H1 (cell line): ENCODE measurements around the gene ATXN7L3B. TPM values are rescaled to one million over a fixed set of nuclear protein-coding genes. Genes with fewer than 3 reads are reported as not detected.

Source experiments
- ATF2 ChIP-seq: IDR thresholded peaks from 2 replicates; pipeline ENCODE4 v1.6.1; 2012; ENCODE audit warnings: low read length, inconsistent platforms
- ATF3 ChIP-seq: IDR thresholded peaks from 2 replicates; pipeline ENCODE4 v1.6.1; 2011; ENCODE audit warnings: low read depth, mild to moderate bottlenecking, low read length; ENCODE audit not compliant: insufficient read depth
- BRCA1 ChIP-seq: IDR thresholded peaks from 2 replicates; pipeline ENCODE4 v1.6.1; 2012; ENCODE audit warnings: low read depth, low read length, improper control_type of control experiment
- CHD1 ChIP-seq: IDR thresholded peaks from 2 replicates; pipeline ENCODE4 v1.6.1; 2012; ENCODE audit warnings: low read depth, low read length, improper control_type of control experiment
- EZH2 ChIP-seq: fragments of 200-600 bp; sonication (generic); IDR thresholded peaks from 2 replicates; pipeline ENCODE4 v1.7.1; 2012; ENCODE audit warnings: low read depth, mild to moderate bottlenecking, moderate library complexity, low read length, inconsistent platforms; ENCODE audit not compliant: severe bottlenecking
- GABPA ChIP-seq: IDR thresholded peaks from 2 replicates; pipeline ENCODE4 v1.6.1; 2011; ENCODE audit warnings: mild to moderate bottlenecking, low read length, moderate library complexity, borderline replicate concordance; ENCODE audit not compliant: insufficient read depth
- HDAC6 ChIP-seq: IDR thresholded peaks from one replicate; pipeline ENCODE4 v1.7.1; 2012; ENCODE audit warnings: low read depth, mild to moderate bottlenecking, inconsistent platforms, low read length, moderate library complexity
- JUN ChIP-seq: IDR thresholded peaks from 2 replicates; pipeline ENCODE4 v1.6.1; 2011; ENCODE audit warnings: low read depth, mild to moderate bottlenecking, improper control_type of control experiment, low read length
- KDM1A ChIP-seq: fragments of 200-600, 300-600 bp; sonication (generic); IDR thresholded peaks from 2 replicates; pipeline ENCODE4 v1.7.1; 2016; ENCODE audit warnings: mild to moderate bottlenecking, low read length, borderline replicate concordance
- KDM4A ChIP-seq: IDR thresholded peaks from one replicate; pipeline ENCODE4 v1.7.1; 2012; ENCODE audit warnings: low read depth, mild to moderate bottlenecking, moderate library complexity, low read length, inconsistent platforms; ENCODE audit not compliant: severe bottlenecking
- MAFK ChIP-seq: IDR thresholded peaks from 2 replicates; pipeline ENCODE4 v1.6.1; 2012; ENCODE audit warnings: low read depth, mild to moderate bottlenecking, improper control_type of control experiment, low read length
- NANOG ChIP-seq: IDR thresholded peaks from 2 replicates; pipeline ENCODE4 v1.6.1; 2011; ENCODE audit warnings: low read length, low read depth, mild to moderate bottlenecking, inconsistent platforms; ENCODE audit not compliant: insufficient read depth, poor library complexity, severe bottlenecking
- POLR2A ChIP-seq, 2 experiments: IDR thresholded peaks; 1 replicate in 1 of 2; 2 replicates in 1 of 2; pipeline ENCODE4 v1.6.1; 2011; ENCODE audit warnings: low read depth in 2 of 2, low read length in 2 of 2, mild to moderate bottlenecking in 2 of 2; ENCODE audit errors: control extremely low read depth in 1 of 2
- POU5F1 ChIP-seq: IDR thresholded peaks from 2 replicates; pipeline ENCODE4 v1.6.1; 2011; ENCODE audit warnings: low read depth, mild to moderate bottlenecking, low read length, moderate library complexity
- RAD21 ChIP-seq, 2 experiments: IDR thresholded peaks in 1 of 2; conservative IDR thresholded peaks in 1 of 2; 2 replicates each; pipeline ENCODE4 v1.6.1; 2011; ENCODE audit warnings: low read depth in 2 of 2, low read length in 2 of 2, improper control_type of control experiment in 1 of 2, inconsistent platforms in 1 of 2, mild to moderate bottlenecking in 1 of 2, moderate library complexity in 1 of 2
- RFX5 ChIP-seq: IDR thresholded peaks from 2 replicates; pipeline ENCODE4 v1.6.1; 2011; ENCODE audit warnings: low read depth, low read length, improper control_type of control experiment, borderline replicate concordance
- SP1 ChIP-seq: IDR thresholded peaks from 2 replicates; pipeline ENCODE4 v1.6.1; 2011; ENCODE audit warnings: low read depth, low read length
- SP4 ChIP-seq: IDR thresholded peaks from 2 replicates; pipeline ENCODE4 v1.6.1; 2012; ENCODE audit warnings: low read length, inconsistent platforms
- TAF7 ChIP-seq: optimal IDR thresholded peaks from 2 replicates; pipeline ENCODE3; 2011; ENCODE audit warnings: low read depth, mild to moderate bottlenecking, inconsistent platforms, low read length, moderate library complexity, borderline replicate concordance
- TCF12 ChIP-seq: IDR thresholded peaks from 2 replicates; pipeline ENCODE4 v1.6.1; 2011; ENCODE audit warnings: low read depth, mild to moderate bottlenecking, low read length
- USF2 ChIP-seq: IDR thresholded peaks from 2 replicates; pipeline ENCODE4 v1.6.1; 2011; ENCODE audit warnings: low read length, improper control_type of control experiment
- YY1 ChIP-seq: IDR thresholded peaks from 2 replicates; pipeline ENCODE4 v1.6.1; 2011; ENCODE audit warnings: low read depth, mild to moderate bottlenecking, low read length
- polyA plus RNA-seq, 7 experiments: library from polyadenylated mRNA; depleted of rRNA in 3 of 7; stranded (reverse) in 5 of 7; unstranded in 2 of 7; fragments of >200 nt in 5 of 7; fragments of 200-250 nt in 2 of 7; gene quantifications; 1 replicate in 5 of 7; 2 replicates in 1 of 7; 4 replicates in 1 of 7; pipeline versions ENCODE4 v1.2.1 to v1.2.3, GENCODE V29; 2011 to 2013; ENCODE audit warnings: missing spikeins in 2 of 7, mixed read lengths in 2 of 7
- total RNA-seq: library from RNA; stranded (reverse); fragmentation: NEBNext Ultra II Directional; extraction: Animal tissue kit (Norgen Biotek cat#: 25700); gene quantifications from 2 replicates; pipeline ENCODE4 v1.2.1, GENCODE V29; 2021

Gene ATXN7L3B
- total and polyA plus RNA-seq, 2 of the 8 experiments (the other 6 are each of a cell fraction or from before 2014, with no cell fraction given): 23.7 to 39.9 TPM

- TF ChIP-seq JUN (no peak), TAF7 (peak; percentile 73), POLR2A (IDR thresholded peaks at IDR 0.05; ENCODE audit: control extremely low read depth in 1 of 2, low read depth in 2 of 2, low read length in 2 of 2) (peak; percentile 41 to 88), KDM1A (no peak), EZH2 (no peak), CHD1 (no peak; the same call in 1 of the 2 replicates), RFX5 (no peak), YY1 (no peak), BRCA1 (no peak), ATF3 (no peak), GABPA (no peak), MAFK (no peak), ATF2 (no peak), NANOG (no peak), USF2 (no peak), KDM4A (peak; percentile 29), RAD21 (IDR thresholded peaks at IDR 0.05 in 1 of 2, conservative IDR thresholded peaks at IDR 0.05 in 1 of 2; ENCODE audit: low read depth in 2 of 2, low read length in 2 of 2) (no peak), HDAC6 (no peak), SP4 (0 out of 2 replicates have a peak, but pooled peaks have one; percentile 47), TCF12 (no peak), SP1 (no peak), POU5F1 (no peak)
Observed at GRCh38 chr12:74537707-74538385, at the start of gene ATXN7L3B (continued).
